ENCODE results near the gene NUP98. TPM values are rescaled to one million over a fixed set of nuclear protein-coding genes. Genes with fewer than 3 reads are reported as not detected.
A peak's percentile ranks its signal among the peaks of the same experiment; 100 is the strongest.

The NUP98 gene
- total and polyA plus RNA-seq, 8 donors, result 12.2 to 38.0 (median 26.1) TPM

DNA sequence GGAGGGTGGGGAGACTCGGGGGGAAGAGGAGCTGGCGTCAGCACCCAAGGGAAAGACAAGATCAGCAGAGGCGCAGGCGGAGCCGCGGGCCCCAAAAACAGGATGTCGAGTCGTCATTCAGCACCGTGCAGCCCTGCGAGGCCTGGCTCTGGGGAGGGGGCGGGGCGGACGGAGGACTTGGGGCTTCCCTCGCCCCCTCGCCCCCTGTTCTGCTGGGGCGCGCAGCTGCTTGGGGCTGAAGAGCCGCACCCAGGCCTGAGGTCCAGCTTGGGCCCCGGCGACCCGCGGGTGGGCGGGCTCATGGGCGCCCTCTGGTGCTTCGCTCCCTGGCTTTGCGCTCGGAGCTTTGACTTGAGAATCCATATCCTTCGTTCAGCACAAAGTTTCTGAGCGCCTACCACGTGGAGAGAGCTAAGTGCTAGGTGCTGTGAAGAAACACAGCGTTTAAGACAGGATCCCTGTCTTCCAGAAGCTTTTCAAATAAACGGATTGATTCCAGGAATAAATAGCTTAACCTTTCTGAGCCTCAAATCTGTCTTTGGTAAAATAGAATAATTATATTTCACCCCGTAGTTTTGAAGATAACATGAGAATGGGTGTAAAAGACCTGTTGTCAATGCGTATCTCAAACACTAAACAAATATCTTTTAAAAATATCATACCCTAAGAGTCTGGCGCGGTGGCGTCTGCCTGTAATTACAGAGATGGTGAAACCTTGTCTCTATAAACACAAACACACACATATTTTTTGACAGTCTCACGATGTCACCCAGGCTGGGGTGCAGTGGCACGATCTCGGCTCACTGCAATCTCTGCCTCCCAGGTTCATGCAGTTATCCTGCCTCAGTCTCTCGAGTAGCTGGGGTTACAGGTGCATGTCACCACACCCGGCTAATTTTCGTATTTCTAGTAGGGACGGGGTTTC, 44.3 kb upstream of the NUP98 start:
- WGBS, 2 donors, result 21 to 32% methylated on average over 32 to 44 of the region's 44 CpGs
- Histone ChIP-seq H3K4me1 (peaks cover 0 to 8% (median 4%) of the 10 kb centered on the region in 3 donors), H3K4me3 (peak overlapping the region; percentile 73 to 87 (median 82)), H3K27ac (peak overlapping the region; percentile 89 to 93 (median 92)), H3K36me3 (no peaks in the 10 kb centered on the region), H3K27me3 (no peaks in the 10 kb centered on the region), H3K9me3 (no peaks in the 10 kb centered on the region)
- FAIRE-seq, result no peak
- peak; percentile 78 to 89 (median 84) for ATAC-seq
- peak; percentile 76 to 91 (median 84) for DNase-seq
- peak; percentile 29 to 70 (median 54) for TF ChIP-seq CTCF (IDR thresholded peaks at IDR 0.05)
- intact Hi-C loops (cut with DNase I), result no loop called here

DNA sequence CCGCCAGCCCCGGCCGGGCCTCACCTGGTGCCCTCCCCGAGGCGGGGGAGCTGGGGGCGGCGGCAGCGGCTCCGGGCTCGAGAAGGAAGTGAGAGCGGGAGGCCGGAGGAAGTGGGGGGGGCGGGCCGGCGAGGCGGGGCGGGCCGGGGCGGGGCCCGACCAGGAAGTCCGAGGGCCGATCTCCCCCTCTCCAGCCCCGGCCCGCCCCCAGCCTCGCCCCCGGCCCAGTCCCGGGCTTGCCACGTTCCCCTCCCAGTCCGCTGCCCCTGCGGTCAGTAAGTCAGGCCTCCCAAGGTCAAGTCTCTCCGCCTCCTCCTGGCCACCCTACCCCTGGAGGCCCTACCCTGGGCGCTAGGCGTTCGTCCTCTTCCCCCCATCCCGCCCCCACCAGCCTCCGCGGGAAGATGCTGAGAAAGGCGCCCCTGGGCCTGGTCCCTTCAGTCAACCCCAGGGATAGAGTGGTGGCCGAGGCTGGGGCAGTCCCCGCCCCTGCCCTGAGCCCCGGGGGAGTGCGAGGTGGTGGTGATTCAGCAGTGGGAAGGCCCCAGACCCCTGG, 43.6 kb upstream of the NUP98 start, which contains the start of gene RHOG:
TSS of gene RHOG (minus strand) at position 90 of the 556 bp plus-strand sequence. CDS start 12,821 bp downstream, outside the sequence.
- peak within 1 kb of the TSS; percentile 89 to 93 (median 92) for H3K27ac ChIP-seq
- ATAC-seq (peak; percentile 82 to 90 (median 88)), FAIRE-seq (no peak), DNase-seq (peak; percentile 71 to 89 (median 82))
- H3K4me1 ChIP-seq, result peaks cover 0 to 8% (median 4%) of the 10 kb centered on the region in 3 donors
- no peaks in the 10 kb centered on the region for H3K27me3 ChIP-seq
- H3K9me3 ChIP-seq, result no peaks in the 10 kb centered on the region
- no peak for TF ChIP-seq CTCF (IDR thresholded peaks at IDR 0.05)
- intact Hi-C loops (cut with DNase I), result no loop called here
- peak within 1 kb of the TSS; percentile 73 to 87 (median 82) for H3K4me3 ChIP-seq
- WGBS, 2 donors, result 0 to 1% methylated on average over 13 to 29 of the region's 42 CpGs
- no peaks in the 10 kb centered on the region for H3K36me3 ChIP-seq

GRCh38 chr11:3840004-3840869, 42.9 kb upstream of the NUP98 start:
- intact Hi-C loops (cut with DNase I), result no loop called here
- Histone ChIP-seq H3K9me3 (no peaks in the 10 kb centered on the region), H3K4me1 (peaks cover 0 to 13% (median 4%) of the 10 kb centered on the region in 3 donors), H3K36me3 (no peaks in the 10 kb centered on the region), H3K4me3 (peak overlapping the region; percentile 73 to 87 (median 82)), H3K27ac (peak overlapping the region; percentile 89 to 93 (median 92)), H3K27me3 (no peaks in the 10 kb centered on the region)
- no peak for FAIRE-seq
- peak; percentile 17 to 67 (median 46) for ATAC-seq
- 2 to 4% methylated on average over 35 to 46 of the region's 46 CpGs for WGBS, 2 donors
- no peak for TF ChIP-seq CTCF (IDR thresholded peaks at IDR 0.05)
- DNase-seq, result peak in 1 of 6 donors; percentile 26

DNA sequence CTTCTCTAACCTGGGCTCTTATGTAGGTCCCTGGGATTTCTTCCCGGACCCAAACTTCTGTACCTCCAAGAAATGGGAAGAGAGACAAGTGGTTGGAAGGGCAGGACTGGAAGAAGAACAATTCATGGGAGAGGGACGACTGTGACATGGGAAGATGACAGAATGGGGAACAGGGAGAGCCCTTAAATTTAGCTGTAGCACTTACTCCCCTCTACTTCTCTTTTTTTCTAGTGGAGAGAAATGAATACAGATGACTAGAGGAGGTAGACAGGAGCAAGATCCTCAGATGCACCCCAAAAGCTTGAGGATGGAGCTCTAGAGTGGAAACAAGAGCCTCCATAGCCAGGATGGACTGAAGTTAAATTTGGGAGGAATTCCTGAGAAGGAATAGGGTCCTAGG, 41.1 kb upstream of the NUP98 start:
- peaks cover 0 to 13% (median 4%) of the 10 kb centered on the region in 3 donors for H3K4me1 ChIP-seq
- no peak for ATAC-seq
- peak overlapping the region in 2 of 4 donors; percentile 46 to 50 for H3K27ac ChIP-seq
- intact Hi-C loops (cut with DNase I), result no loop called here
- FAIRE-seq, result no peak
- 70 to 88% methylated on average over 2 of the region's 2 CpGs for WGBS, 2 donors
- peak overlapping the region in 1 of 4 donors; percentile 26 for H3K4me3 ChIP-seq
- H3K36me3 ChIP-seq, result no peaks in the 10 kb centered on the region
- no peak for TF ChIP-seq CTCF (IDR thresholded peaks at IDR 0.05)
- no peaks in the 10 kb centered on the region for H3K27me3 ChIP-seq
- no peaks in the 10 kb centered on the region for H3K9me3 ChIP-seq
- no peak for DNase-seq
